Skin of body (tissue), 2 donors: ENCODE data around the gene BRAT1. TPM values are rescaled to one million over a fixed set of nuclear protein-coding genes. Genes with fewer than 3 reads are reported as not detected.

ENCODE experiments used
- DNase-seq: peaks from one replicate; lab custom pipeline; 2025; lab: John Stamatoyannopoulos, UW
- total RNA-seq: library from RNA; depleted of rRNA; stranded (reverse); fragments of >200 nt; gene quantifications from one replicate; pipeline ENCODE4 v1.2.3, GENCODE V29; 2014

Gene BRAT1
- total RNA-seq, 1 donor from 2014 or later: 17.4 TPM

- no peak for DNase-seq
Observed at GRCh38 chr7:2524808-2525657, 30.3 kb downstream of the BRAT1 start.

DNA sequence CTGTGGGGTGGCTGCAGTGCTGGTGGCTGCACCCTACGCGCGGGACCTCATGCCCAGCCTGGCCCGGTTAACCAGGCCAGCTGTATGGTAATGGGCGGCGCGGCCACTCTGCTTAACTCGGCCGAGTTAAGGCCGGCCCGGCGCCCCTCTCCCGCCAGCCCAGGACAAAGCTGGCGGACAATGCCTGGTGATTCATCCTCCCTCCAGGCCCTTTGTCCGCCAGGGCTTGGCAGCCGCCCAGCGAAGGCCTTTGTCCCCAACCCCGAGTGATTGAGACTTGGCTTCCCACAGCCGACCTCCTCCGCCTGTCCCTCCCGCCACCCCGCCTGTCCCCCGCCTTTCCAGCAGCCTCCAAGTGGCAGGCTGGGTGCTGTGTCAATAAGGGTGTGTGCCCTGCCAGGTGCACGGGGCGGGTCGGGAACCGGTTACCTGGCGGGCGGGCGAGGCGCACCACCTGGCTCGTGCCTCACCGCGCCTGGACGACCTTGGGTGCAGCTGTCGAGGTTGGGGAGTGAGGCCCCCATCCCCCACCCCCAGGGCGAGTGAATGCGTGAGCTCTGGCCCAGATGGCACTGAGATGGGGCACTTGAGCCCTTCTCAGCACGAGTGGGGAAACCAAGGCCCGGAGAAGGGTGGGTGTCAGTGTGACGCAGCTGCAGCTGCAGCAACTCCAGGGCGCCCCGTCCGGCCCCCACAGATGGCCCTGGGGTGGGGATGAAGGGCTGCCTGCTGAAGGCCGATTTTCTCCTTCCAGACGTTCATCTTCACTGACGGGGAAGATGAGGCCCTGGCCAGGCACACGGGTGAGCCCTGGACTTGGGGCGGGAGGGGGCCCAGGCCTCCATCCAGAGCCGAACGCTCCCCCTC lies 31.1 kb downstream of the BRAT1 start:
- peak; percentile 33 for DNase-seq

DNA sequence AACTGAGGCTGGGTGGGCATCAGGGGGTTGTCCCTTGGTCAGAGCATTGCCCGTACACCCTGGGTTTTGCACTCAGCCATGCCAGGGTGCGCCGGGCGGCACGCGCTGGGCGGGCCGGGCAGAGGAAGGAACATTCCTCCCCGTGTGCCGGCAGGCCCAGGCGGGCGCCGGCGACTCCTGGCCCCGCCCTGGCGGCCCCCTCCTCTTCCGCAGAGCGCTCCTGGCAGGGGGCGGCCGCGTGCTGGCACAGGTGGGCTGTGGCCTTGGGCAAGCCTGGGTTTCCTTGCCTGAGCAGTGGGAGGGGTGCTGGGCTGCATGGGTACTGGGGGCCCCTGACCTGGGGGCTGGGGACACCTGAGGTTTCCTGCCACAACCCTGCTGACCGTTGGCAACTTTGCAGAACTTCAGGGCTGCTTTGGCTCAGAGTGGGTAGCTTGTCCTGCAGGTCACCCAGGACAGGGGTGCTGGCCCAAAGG lies 31.8 kb downstream of the BRAT1 start:
- no peak for DNase-seq

GRCh38 chr7:2522780-2523433 lies 32.4 kb downstream of the BRAT1 start:
- DNase-seq: peak; percentile 37

DNA sequence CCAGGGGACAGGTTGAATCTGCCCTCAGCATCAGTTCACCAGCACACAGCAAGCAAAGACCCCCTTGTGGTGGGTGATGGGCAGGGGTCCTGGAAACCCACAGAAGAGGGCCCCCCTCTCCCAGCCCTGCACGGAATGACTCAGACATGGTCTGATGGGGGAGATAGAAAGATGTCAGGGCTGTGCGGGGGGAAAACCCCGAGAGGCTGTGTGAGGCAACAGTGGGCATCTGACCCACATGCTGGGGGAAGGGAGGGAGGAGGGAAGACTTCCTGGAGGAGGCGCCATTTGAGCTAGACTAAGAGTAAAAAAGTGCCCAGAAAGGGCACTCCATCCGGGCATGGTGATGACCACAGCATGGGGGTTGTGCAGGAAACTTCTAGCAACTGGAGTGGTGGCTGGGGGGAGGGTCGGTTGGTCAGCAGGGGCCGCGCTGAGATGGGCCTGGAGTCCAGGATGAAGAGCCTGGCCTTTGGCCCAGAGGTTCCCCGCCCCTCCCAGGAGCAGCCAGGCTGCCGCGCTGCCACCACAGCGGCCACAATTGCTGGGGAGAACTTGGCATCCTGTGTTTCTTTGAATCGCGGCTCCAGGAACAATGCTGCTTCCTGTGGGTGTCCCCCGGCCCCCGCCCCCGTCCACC lies 33.3 kb downstream of the BRAT1 start:
- no peak for DNase-seq

DNA sequence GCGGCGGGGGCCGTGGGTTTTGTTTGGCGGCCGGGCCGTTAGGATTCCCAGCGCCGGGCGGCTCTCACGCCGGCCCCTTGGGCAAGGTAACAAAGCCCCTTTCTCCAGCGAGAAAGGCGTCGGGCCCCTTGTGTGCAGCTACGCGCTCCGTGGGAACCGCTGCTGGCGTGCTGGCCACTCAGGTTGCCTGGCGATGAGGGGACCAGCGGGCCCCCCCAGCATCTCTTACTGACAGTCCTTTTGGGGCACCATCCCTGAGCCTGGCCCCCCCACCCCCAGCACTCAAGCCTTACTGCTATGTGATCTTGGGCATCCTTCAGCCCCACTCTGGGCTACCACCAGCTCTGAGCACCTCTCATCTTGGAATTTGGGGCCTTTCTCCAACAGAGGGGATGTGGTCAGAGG lies 34.0 kb downstream of the BRAT1 start:
- DNase-seq: no peak

- no peak for DNase-seq
Observed at GRCh38 chr7:2520761-2521290, 34.5 kb downstream of the BRAT1 start.

GRCh38 chr7:2520131-2520760 lies 35.1 kb downstream of the BRAT1 start:
- no peak for DNase-seq

- DNase-seq: peak; percentile 81
Observed at GRCh38 chr7:2519119-2519930, 36.0 kb downstream of the BRAT1 start, which contains the start of gene LFNG. TSS of gene LFNG (plus strand) at chr7:2519774. CDS start at chr7:2519862, 88 bp downstream.

- peak; percentile 81 for DNase-seq
Observed at GRCh38 chr7:2518737-2519118, 36.6 kb downstream of the BRAT1 start.

DNA sequence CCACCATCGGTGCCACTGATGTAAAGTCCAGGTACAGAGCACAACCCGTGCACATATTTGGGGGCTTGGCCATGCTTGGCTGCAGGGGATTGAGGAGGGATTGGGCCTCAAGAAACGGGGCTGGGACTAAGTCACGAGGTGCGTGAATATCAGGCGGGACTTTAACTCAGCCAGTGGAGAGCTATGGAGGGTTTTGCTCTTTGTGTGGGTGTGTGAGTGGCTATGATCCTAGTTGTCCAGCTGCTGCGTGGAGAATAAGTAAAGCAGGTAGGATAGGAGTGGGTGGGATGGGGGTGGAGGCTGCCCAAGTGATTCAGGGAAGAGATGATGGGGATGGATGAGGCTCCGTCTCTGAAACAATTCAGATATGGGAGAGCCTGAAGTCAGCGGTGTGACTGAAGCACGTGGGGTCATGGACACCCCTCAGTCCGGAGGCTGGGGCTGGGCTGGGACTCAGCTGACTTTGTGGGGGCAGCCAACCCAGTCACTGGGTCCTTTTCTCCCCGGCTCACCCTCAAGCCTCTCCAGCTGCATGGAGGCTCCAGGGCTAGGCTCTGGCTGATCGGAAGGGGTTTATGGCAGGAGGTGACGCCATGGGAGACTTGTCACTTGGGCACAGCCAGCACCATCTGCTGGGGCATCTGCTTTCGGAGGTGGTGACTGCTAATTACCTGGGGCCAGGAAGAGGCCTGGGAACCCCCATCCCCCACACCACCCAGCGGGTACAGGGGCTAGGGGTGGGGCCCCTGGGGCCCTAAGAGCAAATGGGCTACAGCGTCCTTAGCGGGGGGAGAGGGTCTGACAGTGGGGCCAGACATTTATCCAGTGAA lies 37.4 kb downstream of the BRAT1 start:
- peak; percentile 51 for DNase-seq

DNA sequence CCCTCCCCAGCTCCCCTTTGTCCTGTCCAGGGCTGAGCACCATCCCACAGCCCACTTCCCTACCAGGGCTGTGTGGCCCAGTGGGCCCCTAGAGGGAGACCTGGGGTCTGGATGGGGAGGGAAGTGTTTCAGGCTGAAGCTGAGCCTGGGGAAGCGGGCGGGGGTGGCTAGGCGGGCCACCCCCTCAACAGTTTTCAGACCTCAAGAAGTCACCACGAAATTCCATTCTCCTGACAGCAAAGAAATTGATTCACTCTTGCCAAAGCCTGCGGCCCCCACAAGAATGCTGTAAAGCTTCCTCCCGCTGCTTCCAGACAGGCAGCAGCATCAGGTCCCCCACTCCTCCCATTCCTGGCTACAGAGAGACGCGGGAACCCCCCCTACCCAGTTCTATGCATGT lies 38.3 kb downstream of the BRAT1 start:
- peak; percentile 88 for DNase-seq

DNA sequence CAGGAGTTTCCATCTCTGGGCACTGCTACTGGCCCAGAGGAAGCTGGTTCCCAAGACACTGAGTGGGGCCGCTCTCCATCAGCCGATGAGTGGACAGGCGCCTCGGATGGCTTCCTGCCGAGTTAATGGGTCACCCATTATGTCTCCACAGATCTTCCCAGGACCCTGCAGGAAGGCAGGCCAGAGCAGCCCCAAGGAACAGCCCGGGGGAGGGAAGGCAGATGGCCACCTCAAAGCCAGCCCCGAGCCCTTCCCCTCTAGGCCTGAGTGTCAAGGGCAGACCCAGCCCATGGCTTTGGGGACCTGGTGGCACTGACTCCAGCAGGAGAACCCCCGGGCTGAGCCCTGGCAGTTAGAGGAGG lies 39.1 kb downstream of the BRAT1 start:
- no peak for DNase-seq

GRCh38 chr7:2515424-2516193 lies 39.7 kb downstream of the BRAT1 start:
- peak; percentile 21 for DNase-seq

DNA sequence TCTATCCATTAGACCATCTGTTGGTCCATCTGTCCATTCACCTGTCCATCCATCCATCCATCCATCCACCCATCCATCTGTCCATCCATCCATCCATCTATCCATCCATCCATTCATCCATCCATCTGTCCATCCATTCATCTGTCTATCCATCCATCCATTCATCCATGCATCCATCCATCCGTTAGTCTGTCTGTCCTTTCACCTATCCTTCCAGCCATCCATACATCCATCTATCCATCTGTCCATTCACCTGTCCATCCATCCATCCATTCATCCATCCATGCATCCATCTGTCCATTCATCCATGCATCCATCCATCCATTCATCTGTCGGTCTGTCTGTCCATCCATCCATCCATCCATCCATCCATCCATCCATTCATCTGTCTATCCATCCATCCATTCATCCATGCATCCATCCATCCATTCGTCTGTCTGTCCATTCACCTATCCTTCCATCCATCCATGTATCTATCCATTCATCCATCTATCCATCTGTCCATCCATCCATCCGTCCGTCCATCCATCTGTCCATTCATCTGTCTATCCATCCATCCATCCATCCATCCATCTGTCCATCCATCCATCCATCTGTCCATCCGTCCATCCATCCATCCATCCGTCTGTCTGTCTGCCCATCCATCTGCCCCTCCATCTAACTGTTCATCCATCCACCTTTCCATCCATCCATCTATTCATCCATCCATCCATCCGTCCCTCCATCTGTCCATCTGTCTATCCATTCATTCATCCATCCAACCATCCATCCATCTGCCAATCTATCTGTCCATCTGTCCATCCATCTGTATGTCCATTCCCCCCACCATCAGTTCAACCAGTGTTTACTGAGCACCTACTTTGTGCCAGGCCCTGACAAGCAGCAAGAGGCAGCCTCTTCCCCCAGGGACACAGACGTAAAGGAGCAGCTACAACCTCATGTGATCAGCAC lies 40.6 kb downstream of the BRAT1 start:
- no peak for DNase-seq

GRCh38 chr7:2513702-2514101 lies 41.6 kb downstream of the BRAT1 start:
- no peak for DNase-seq

DNA sequence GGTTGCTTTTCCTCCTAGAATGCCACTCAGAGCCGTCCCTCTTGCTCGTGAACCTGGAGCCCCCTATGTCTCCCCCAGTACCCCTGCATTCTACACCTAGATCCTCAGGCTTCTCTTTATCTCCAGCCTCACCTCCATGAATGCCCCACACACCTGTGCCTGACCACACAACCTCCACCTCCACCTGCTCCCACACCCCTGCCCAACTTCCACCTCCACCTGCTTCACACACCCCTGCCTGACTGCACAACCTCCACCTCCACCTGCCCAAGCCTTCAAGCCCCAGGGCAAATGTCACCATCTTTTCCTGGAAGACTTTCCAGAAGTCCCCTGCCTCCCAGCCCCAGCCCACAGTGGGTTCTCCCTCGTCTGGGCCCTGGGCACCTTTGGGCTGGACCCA lies 42.6 kb downstream of the BRAT1 start:
- no peak for DNase-seq
